GM19043 (cell line): ENCODE results near the gene AXDND1.
"Not testable (repeated sequence)": the region's sequence is repeated elsewhere in the genome, so short reads cannot be mapped to it uniquely, and the experiment has no call there.

Experiments
- ATAC-seq: cut with Tn5 transposase; IDR thresholded peaks from one replicate; pipeline ENCODE4 v1.9.1; 2021; ENCODE audit warnings: low read depth; ENCODE audit not compliant: unreplicated experiment

Gene AXDND1

DNA sequence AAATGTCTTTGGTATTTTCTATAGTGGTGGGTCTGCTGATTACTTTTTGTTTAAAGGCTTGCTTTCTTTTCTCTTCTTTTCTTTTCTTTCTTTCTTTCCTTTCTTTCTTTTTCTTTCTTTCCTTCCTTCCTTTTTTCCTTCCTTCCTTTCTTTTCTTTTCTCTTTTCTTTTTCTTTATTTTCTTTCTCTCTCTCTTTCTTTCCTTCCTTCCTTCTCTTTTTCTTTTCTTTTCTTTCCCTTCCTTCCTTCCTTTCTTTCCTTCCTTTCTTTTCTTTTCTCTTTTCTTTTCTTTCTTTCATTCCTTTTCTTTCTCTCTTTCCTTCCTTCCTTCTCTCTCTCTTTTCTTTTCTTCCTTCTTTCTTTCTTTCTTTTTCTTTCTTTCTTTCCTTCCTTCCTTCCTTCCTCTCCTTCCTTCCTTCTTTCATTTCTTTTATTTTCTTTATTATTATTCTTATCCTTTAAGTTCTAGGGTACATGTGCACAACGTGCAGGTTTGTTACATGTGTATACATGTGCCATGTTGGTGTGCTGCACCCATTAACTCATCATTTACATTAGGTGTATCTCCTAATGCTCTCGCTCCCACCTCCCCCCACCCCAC lies 93.9 kb downstream of the AXDND1 start:
- not testable (repeated sequence) for ATAC-seq

- ATAC-seq: not testable (repeated sequence)
Measured at GRCh38 chr1:179465661-179466060, 99.9 kb downstream of the AXDND1 start.

GRCh38 chr1:179474713-179475112 lies 108.9 kb downstream of the AXDND1 start:
- no peak for ATAC-seq

GRCh38 chr1:179476484-179476883 lies 110.7 kb downstream of the AXDND1 start:
- no peak for ATAC-seq

DNA sequence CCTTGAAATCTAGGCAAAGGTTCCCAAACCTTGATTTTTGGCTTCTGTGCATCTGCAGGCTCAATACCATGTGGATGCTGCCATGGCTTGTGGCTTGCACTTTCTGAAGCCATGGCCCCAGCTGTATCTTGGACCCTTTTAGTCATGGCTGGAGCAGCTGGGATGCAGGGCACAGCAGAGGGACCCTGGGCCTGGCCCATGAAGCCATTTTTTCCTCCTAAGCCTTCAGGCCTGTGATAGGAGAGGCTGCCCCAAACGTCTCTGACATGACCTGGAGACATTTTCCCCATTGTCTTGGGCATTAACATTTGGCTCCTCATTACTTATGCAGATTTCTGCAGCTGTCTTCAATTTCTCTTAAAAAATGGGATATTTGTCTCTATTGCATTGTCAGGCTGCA lies 112.6 kb downstream of the AXDND1 start:
- ATAC-seq: no peak

DNA sequence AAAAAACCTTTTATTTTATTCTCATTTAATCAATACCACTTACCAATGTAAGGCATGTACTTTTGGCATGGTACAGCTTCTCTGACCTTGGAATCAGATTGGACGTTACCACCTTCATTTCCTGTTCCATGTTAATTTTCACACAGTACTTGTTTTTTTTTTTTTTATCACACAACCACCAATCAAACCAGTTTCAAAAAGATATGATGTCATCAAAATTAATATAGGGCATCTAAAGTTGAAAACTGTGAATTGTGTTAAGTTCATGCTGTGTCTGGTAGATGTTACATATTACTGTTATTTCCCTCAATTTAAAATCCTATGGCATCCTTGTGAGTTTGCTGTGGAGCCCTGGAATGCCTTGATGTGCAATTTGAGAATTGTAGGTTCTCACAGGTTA lies 124.8 kb downstream of the AXDND1 start:
- ATAC-seq: no peak

- ATAC-seq: no peak
Measured at GRCh38 chr1:179493323-179493722, 127.6 kb downstream of the AXDND1 start.

GRCh38 chr1:179506199-179506598 lies 140.4 kb downstream of the AXDND1 start:
- no peak for ATAC-seq

GRCh38 chr1:179509384-179509783 lies 143.6 kb downstream of the AXDND1 start:
- ATAC-seq: no peak

DNA sequence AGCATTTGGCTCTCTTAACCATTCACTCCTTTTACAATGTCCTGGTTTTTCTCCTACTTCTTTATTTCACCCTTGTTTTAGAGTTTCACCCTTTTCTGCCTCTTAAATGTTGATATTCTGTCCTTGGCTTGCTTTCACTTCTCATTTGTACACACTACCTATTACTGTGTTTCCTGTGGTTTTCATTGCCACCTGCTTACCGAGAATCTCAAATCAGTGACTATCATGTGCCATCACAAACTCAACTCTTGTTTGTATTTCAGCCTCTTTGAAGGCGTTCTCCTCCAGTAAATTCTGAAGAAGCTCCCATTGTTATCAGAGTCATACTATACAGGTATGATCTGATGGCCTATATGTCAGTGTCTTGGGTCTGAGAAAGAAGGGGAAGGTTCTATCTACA lies 144.3 kb downstream of the AXDND1 start:
- ATAC-seq: peak; percentile 84

GRCh38 chr1:179516976-179517705 lies 151.4 kb downstream of the AXDND1 start:
- no peak for ATAC-seq

DNA sequence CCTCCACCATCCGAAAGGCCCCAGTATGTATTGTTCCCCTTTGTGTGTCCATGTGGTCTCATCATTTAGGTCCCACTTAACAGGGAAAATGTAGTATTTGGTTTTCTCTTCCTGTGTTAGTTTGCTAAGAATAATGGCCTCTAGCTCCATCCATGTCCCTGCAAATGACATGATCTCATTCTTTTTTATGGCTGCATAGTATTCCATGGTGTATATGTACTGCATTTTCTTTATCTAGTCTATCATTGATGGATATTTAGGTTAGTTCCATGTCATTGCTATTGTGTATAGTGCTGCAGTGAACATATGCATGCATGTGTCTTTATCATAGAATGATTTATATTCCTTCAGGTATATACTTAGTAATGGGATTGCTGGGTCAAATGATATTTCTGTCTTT lies 152.8 kb downstream of the AXDND1 start:
- ATAC-seq: not testable (repeated sequence)

GRCh38 chr1:179529482-179530195 lies 163.9 kb downstream of the AXDND1 start:
- no peak for ATAC-seq

DNA sequence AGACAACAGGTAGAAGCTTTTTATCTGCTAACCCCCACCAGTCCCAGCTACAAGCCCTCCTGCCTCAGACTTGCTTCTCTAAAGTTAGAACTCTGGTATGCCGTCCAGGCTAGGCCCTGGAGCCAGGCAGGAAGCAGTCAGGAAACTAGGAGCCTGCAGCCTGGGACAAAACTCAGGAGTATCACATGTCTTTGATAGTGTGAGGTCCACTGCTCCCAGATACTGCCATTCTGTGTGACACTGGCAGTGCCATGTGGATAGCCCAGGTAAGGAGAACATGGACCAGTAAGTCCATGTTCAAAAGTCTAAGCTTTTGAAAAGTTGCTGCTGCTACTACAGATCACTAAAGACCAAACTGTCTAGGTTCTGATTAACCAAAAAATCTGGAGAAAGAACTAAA lies 164.6 kb downstream of the AXDND1 start:
- ATAC-seq: no peak

GRCh38 chr1:179541774-179542173 lies 176.0 kb downstream of the AXDND1 start:
- ATAC-seq: no peak

DNA sequence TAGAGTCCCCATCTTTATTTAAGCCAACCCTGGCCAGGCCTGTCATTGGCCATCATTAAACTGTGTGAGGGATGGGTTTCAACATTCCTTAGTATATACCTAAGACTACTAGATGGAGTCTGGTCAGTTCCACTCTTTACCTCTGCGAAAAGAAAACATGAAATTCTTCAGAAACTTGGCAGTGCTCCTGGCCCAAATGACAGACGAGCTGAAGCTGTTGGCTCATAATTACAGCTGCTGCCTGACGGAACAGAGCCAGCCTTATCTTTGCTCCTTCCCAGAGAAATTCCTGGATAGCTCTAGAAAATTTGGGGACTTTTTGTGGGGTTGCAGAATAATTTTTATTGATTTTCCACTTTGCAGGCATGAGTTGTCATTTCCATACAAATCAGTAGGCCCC lies 179.6 kb downstream of the AXDND1 start:
- no peak for ATAC-seq

- no peak for ATAC-seq
Measured at GRCh38 chr1:179547021-179547535, 181.3 kb downstream of the AXDND1 start.

DNA sequence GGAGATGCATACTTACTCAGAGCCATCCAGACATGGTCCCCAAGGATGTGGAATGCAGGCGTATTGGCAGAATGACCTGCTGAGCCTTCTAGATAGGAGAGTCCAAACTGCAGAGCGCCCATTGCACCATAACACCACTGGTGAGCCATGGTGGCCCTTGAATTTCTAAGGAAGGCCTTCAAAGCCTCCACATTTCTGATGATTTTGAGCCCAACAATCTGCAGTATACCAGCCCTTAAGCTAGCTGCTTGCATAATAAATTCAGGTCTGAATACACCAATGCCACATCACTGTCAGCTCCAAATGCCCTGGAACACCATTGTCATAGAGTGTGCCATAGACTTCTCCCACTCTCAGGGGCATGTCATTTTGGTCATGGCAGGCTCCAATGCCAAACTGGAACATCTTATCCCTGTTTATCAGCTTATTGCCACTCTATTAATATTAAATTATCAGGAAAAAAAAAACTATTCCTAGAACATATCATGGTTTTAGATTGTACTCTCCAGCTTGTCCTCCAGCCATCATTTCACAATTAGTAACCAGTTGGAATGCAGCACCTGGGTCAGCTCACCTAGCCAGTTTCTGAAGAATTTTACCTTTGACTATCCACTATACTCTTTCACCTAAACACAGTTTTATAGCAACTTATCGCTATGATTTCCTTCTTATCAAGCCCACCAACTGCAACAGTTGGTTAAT lies 183.0 kb downstream of the AXDND1 start:
- no peak for ATAC-seq

- no peak for ATAC-seq
Measured at GRCh38 chr1:179549368-179549700, 183.6 kb downstream of the AXDND1 start.

GRCh38 chr1:179550746-179551682 lies 185.2 kb downstream of the AXDND1 start:
- no peak for ATAC-seq
